NCI-H524 (cell line): ENCODE results near the gene LLGL2.

Experiments
- DNase-seq, 2 experiments: peaks; one replicate each; lab custom pipeline; 2025; lab: John Stamatoyannopoulos, UW

LLGL2 gene

GRCh38 chr17:75492555-75493168, 32.8 kb upstream of the LLGL2 start:
- DNase-seq, result peak; percentile 34 to 83

DNA sequence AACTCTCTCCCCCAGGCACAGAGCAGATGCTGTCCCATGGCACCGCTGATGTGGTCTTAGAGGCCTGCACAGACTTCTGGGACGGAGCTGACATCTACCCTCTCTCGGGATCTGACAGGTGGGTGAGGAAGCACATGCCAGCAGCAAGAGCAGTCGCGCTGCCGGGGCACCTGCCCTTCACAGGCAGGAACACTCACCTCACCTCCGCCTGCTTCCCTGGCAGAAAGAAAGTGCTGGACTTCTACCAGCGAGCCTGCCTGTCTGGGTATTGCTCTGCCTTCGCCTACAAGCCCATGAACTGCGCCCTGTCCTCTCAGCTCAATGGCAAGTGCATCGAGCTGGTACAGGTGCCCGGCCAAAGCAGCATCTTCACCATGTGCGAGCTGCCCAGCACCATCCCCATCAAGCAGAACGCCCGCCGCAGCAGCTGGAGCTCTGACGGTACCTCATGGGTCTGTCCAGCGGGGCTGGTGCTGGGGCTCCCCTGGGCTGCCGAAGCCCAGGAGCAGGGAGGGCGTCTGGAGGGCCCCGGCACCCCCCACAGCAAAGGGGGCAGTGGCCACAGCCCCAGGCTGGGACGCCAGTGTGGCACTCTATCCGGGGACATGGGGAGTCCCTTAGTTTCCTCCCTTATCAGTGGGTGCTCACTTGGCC, 31.9 kb upstream of the LLGL2 start:
- DNase-seq, result no peak

DNA sequence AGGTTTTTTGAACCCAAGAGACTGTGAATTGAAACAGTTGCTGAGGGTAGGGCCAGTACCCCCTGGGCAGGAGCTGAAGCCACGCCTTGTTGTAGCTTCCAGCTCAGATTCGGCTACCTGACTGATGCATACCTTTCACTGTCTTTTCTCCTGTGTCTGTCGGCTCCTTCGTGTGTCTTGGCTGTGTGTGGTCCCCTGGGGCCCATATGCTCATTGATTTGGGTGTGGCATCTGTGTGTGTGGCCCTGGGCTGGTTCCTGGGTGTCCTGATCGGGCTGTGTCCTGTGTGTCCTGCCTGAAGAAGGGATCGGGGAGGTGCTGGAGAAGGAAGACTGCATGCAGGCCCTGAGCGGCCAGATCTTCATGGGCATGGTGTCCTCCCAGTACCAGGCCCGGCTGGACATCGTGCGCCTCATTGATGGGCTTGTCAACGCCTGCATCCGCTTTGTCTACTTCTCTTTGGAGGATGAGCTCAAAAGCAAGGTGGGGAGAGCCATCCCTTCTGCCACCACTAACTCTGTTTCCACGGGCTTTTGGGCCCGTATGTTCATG, 31.1 kb upstream of the LLGL2 start:
- DNase-seq, result no peak

DNA sequence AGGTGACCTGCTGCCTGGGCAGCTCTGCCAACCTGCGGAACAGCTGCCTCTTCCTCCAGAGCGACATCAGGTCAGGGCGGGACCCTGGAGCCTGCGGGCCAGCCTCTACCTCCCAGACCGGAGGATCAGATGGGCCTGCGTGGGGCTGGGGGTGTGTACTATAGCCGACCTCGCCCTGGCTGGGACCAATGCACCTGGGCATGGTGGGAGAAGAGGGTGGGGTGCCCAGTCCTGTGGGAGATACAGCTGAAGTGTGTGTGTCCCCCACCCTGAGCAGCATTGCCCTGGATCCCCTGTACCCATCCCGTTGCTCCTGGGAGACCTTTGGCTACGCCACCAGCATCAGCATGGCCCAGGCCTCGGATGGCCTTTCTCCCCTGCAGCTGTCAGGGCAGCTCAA, 29.5 kb upstream of the LLGL2 start:
- DNase-seq, result no peak

DNA sequence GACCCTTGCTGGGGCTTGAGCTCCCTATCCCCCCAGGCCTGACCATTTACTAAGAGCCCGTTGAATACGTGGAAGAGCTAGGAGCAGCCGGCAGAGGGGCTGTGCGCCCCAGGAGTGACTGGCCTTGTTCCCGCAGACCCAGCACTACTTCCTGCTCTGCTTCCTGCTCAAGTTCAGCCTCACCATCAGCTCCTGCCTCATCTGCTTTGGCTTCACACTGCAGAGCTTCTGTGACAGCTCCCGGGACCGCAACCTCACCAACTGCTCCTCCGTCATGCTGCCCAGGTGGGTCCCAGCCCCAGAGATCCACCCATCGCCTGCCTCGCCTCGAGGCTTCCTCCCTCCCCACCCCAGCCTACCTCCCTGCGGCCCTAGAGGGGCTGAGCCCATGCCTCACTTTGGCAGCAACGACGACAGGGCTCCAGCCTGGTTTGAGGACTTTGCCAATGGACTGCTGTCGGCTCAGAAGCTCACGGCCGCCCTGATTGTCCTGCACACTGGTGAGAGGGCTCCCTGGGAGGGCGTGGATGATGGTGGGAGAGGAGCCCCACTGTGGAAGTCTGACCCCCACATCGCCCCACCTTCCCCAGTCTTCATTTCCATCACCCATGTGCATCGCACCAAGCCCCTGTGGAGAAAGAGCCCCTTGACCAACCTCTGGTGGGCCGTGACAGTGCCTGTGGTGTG, 27.3 kb upstream of the LLGL2 start:
- DNase-seq, result no peak

DNA sequence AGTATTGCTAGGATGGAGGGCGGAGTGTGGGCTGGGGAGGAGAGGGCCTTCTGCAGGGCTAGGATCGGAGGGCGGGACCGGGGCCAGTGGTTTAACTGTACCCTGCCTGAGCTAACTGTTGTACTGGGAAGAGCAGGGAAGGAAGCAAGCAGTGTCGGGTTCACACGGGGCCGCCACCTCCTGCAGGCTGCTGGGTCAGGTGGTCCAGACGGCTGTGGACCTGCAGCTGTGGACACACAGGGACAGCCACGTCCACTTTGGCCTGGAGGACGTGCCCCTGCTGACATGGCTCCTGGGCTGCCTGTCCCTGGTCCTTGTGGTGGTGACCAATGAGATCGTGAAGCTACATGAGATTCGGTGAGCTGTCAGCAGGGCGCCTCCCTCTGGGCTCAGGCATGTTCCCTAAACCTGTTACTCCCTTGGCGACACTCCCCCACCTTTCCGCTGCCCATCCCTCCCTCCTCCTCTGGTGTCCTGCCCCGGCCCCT, 26.7 kb upstream of the LLGL2 start:
- DNase-seq, result no peak

DNA sequence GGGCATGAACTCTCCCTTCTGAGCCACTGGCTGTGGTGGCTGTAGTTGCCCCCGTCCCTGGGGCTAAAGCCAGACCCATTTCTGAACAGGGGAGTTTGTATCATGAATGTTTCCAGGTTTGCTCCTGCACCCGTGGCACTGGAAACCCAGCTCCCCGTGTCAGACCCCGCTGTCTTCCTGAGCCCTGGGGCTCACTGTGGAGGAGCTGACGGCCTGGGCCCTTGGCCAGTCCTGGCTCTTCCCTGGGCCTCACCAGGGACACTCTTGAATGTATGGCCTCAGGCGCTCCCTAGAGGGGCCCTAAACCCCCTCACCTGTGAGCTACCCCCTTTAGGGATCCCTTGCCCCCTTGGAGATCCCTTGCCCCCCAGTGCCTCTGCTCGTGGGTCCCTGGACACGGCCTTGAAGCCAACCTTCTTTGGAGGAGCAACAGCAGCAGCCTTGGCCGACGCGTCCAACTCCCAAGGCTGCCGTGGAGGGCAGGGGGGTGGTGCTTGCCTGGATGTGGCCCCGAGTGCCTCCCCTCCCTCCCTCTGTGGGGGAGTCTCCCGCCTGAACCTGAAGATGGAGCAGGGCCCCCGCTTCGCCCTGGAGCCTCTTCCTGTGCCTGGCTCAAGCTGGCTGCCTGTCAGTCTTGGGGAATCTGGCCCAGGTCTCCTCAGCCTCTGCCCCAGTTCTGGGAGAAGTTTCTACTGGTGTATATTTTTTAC, 26.0 kb upstream of the LLGL2 start:
- no peak for DNase-seq

GRCh38 chr17:75500419-75501216, 24.9 kb upstream of the LLGL2 start:
- no peak for DNase-seq

DNA sequence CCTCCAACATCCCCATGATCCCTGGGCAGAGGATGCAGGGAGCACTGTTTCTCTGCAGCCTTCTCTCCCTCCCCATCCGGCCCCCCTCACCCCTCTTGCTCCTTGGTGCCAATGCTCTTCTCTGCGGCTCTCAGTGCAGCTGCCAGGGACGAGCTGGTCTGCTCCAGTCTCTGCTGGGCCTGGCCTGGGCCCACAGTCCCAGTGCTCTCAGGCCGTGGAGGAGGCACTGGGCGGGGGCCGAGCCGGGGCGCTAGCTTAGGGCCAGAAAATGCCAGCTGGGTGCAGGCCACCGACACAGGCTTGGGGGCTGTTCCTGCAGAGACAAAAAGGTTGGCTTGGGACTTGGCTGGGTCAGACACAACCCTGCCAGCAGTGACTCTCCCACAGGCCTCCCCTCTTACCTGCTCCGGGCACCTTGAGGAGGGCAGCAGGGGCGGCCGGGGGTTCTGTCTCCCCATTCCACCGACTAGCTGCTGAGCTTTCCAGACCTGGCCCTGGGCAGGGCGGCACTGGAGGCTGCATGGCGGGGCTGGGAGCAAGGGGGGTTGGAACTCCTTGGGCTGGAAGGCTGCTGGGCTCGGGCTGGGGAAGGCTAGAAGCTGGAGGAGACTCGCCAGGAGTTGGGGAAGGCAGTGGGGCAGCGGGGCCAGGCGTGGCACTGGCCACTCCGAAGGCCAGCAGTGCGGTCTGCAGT, 24.0 kb upstream of the LLGL2 start:
- DNase-seq, result no peak

GRCh38 chr17:75502072-75502720, 23.3 kb upstream of the LLGL2 start:
- DNase-seq, result no peak

DNA sequence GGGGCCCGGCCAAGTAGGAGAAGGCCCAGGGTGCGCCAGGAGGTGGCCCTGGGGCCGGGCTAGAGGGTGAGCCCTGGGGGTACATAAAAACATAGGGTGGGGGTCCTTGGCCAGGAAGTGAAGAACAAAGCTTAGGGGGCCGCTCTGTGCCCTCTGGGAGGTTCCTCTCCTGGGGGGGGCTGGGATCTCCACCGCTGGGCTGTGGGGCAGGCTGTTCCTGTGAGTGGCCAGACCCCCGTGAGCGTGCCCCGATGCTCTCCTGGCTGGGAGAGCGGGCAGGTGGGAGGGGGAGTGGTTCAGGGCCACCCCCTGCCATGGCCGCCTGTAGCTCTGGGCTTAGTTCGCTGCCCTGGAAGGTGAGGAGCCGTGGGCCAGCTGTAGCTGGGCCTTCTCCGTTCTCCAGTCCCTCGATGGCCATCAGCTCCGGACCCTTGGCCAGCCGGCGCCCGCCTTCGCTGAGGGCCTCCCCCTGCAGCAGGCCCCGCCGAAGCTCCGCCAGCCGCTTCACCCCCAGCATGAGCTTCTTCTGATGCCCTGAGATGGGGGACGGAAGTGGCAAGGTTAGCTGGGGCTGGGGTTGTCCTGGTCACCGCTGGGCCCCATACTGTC, 22.7 kb upstream of the LLGL2 start:
- DNase-seq, result no peak

DNA sequence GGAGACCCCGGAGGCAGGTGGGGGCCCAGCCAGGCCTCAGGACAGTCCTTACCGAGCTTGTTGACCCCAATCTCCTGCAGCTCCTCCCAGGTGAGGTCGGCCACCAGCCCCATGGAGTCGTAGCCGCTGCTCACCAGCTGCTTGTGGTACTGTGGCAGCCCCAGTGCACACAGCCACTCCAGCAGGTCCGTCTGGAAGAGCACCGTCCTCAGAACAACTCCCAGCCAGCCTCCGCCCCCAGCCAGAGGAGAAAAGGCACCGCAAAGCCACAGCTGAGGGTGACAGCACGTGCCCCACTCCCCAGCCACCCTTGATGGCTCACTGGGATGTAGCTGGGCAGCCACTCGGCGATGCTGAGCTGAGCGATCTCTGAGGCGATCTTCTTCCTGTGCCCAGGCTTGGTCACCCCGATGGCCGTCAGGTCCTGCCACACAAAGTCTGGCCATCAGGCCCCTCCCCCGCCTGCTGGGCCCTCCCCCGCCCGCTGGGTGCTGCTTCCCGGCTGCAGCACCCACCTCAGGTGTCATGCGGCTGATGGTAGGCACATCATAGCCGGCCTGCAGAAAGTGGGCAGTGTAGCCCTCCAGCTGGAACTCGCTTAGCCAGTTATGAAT, 22.1 kb upstream of the LLGL2 start:
- DNase-seq, result no peak

DNA sequence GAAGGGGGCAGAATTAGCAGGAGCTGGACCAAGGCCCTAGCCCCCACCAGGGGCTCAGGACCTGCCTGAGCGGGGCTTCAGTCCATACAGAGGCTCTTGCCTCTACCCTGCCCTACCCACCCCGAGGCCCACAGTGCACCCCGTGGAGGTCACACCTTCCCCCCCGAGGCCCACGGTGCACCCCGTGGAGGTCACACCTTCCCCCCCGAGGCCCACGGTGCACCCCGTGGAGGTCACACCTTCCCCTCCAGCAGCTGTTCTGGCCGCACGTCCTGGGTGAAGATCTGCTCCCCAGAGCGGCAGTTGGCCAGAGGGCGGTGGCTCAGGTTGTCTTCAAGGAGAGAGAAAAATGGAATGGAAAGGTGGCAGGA, 21.5 kb upstream of the LLGL2 start:
- DNase-seq, result no peak

- DNase-seq, result peak in 1 of 2 experiments; percentile 28
Observed at GRCh38 chr17:75504347-75505151, 20.9 kb upstream of the LLGL2 start.

DNA sequence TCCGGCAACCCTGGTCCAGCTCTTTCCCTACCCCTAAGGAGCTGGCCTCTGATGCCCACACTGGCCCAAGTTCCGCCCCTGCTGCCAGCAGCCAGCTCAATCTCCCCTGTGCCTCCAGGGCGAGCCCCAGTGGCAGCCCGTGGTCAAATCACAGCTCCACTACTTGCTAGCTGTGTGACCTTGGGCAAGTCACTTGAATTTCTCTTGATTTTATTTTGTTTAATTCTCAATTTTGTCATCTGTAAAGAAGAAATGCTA, 20.4 kb upstream of the LLGL2 start:
- no peak for DNase-seq

- no peak for DNase-seq
Observed at GRCh38 chr17:75505640-75506039, 19.9 kb upstream of the LLGL2 start.

DNA sequence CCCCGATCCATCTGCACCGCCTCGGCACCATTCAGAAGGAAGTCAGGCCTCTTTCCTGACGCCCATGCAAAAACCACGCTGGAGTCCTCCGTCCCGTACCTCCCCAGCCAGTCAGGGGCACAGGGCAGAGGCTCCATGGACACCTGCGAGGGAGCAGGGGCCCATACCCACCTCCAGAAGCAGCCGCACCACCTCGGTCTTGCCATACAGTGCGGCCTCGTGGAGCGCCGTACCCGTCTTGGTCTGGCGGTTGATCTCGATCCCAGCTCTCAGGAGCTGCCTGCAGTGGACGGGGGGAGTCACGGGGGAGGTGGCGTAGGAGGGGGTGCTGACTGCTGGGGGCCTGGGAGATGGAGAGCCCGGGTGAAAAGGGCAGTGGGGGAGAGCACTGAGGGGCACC, 19.4 kb upstream of the LLGL2 start:
- no peak for DNase-seq

GRCh38 chr17:75506888-75507287, 18.6 kb upstream of the LLGL2 start:
- no peak for DNase-seq
